GM08714 (cell line): ENCODE measurements around the gene POLR1H.

Experiments used
- H3K4me3 ChIP-seq: fragments of 200-500 bp; sonication (Bioruptor generic); 2 replicates; pipeline ENCODE4 v1.5.1; 2014; ENCODE audit warnings: mild to moderate bottlenecking, low read length, inconsistent platforms
- ZNF274 ChIP-seq: IDR thresholded peaks from 2 replicates; pipeline ENCODE4 v1.6.1; 2012; ENCODE audit warnings: mild to moderate bottlenecking, low read depth, low read length

The POLR1H gene

GRCh38 chr6:30097902-30098768, 37.1 kb downstream of the POLR1H start:
- H3K4me3 ChIP-seq, result no peak overlapping the region
- no peak for TF ChIP-seq ZNF274

DNA sequence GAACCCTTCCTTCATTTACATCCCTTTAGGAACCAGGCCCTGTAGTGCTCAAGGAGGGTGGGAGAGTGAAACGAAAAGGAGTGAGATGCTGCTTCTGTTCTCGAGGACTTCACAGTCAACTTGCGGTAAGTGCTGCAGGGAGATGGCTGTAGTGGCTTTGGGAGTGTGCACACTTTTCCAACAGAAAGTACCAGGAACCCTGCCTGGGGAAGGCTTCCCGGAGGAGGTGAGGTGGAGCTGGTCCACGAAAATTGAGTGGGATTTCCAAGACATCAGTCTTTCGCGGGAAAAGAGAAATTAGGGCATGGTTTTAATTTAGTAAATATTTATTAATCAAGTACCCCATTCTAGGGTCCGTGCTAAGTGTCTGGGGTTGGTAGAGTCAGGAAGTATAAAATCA, 39.1 kb downstream of the POLR1H start:
- H3K4me3 ChIP-seq, result no peak overlapping the region
- no peak for TF ChIP-seq ZNF274

GRCh38 chr6:30100585-30101443, 39.7 kb downstream of the POLR1H start:
- peak overlapping the region; percentile 23; the same call in 1 of the 2 replicates for H3K4me3 ChIP-seq
- no peak for TF ChIP-seq ZNF274

GRCh38 chr6:30101444-30102413, 40.7 kb downstream of the POLR1H start:
- H3K4me3 ChIP-seq, result peak overlapping the region; percentile 16; the same call in 1 of the 2 replicates
- TF ChIP-seq ZNF274, result no peak

DNA sequence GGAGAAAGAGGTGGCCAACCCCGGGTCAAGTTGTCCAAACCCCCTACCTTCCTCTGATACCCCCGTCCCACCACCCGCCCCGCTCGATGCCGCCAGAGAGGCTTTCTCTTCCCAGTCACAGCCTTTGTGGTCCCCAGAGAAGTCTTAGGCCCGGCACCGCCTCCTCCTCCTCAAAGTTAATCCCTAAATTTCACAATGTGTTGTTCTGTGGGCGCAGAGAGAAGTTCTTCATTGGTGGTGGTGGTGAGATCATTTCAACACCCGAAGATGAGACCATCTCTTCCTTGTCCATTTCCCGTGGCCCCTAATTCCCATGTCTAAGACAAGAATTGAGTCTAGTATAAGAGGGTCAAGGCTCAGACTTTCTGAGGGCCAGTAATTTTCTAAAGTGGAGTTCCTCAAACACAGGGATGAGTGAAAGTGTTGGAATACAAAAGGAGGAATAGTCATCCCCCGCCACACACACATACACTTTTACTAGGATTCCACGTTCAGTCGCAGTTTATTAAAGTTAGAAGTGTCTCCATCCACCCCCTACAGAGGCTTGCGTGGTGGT, 41.4 kb downstream of the POLR1H start:
- H3K4me3 ChIP-seq, result no peak overlapping the region
- TF ChIP-seq ZNF274, result no peak

- H3K4me3 ChIP-seq, result peak overlapping the region; percentile 18; the same call in 1 of the 2 replicates
Measured at GRCh38 chr6:30102970-30103871, 42.2 kb downstream of the POLR1H start.

DNA sequence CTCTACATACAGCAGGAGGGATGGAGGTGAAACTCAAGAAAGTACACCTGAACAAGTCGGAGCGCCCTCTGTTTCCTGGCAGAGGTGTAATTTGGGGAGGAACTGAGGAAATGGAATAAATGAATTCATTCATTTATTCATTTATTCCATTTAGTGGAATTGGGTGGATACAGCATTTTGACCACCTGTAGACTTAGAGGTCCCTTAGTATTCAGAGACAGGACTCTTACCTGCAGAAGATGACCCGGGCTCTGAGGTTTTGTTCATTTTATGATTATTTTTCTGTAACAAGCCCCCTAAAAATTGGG, 42.8 kb downstream of the POLR1H start:
- no peak for TF ChIP-seq ZNF274
- no peak overlapping the region; the same call in 1 of the 2 replicates for H3K4me3 ChIP-seq

More at GRCh38 chr6:30102970-30103871, 42.2 kb downstream of the POLR1H start:
- no peak for TF ChIP-seq ZNF274

GRCh38 chr6:30104661-30105060, 43.6 kb downstream of the POLR1H start:
- TF ChIP-seq ZNF274, result no peak
- H3K4me3 ChIP-seq, result no peak overlapping the region

- no peak for TF ChIP-seq ZNF274
- H3K4me3 ChIP-seq, result no peak overlapping the region
Measured at GRCh38 chr6:30111266-30111856, 50.3 kb downstream of the POLR1H start.

DNA sequence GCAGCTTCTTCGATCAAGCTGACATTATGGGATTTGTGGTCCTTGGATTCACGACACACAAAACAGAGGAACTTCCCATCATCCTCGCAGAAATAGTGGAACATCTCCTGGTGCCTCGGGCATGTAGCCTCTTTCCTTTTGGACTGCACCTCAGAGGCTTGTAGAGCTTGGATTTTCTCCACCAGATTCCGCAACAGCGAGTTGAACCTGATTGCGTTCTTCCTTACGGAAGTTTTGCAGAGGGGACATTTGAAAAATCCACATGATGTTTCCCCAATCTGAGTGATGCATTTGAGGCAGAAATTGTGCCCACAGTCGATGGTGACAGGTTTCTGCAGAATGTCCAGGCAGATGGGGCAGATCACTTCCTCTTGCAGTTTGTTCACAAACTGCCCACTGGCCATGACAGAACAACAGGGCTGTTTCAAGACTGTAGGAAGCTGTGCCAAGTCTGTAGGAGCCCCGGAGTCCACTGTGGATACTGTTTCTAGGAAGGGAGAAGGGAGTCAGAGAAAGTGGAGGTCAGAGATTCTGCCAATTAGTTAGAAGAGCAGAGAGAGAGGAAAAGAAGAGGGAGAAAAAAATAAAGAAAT, 51.4 kb downstream of the POLR1H start:
- TF ChIP-seq ZNF274, result no peak

DNA sequence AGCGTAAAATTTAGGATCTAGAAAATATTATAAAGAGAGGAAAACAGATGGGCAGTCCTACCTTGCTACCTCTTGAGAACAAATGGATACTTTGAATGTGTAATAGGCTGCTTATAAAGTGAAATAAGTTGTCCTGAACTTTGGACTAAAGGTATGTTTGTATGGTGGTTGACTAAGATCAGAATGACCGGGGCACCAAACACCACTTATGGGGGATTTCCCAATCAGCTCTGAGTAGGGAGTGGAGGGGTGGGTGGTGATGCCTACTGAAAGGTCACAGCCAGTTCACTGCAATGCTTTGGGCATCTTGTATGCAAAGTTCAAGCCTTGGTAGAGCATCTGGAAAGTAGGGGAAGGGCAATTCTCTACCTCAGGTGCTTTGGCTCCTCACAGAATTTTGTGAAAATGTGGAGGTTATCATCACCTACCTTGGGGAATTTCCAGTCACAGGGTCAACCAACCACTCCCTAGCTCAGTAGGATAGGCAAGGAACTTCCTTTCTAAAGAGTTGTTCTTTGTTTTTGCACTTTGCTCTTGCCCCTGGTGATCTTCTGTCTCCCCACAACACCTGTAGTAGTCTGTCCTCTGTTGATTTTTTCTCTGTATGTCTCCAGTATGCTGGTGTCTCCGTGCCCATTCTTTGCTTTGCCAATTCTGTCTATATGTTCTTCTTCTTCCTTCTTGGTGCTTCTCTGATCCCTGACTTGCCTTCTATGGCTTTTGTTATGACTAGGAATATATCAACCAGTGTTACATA, 52.1 kb downstream of the POLR1H start, which contains the start of gene TRIM31:
Gene TRIM31 (minus strand): TSS at position 88 of the 757 bp plus-strand sequence. CDS start 285 bp downstream, outside the sequence.
- H3K4me3 ChIP-seq, result no peak within 1 kb of the TSS
- TF ChIP-seq ZNF274, result no peak

More for the DNA sequence above, 51.4 kb downstream of the POLR1H start:
- H3K4me3 ChIP-seq, result no peak overlapping the region

- H3K4me3 ChIP-seq, result no peak overlapping the region
Measured at GRCh38 chr6:30113841-30114240, 52.8 kb downstream of the POLR1H start.

More at GRCh38 chr6:30113841-30114240, 52.8 kb downstream of the POLR1H start:
- no peak for TF ChIP-seq ZNF274
